DOHH2 (cell line): ENCODE data around the gene PEAR1.
A peak's percentile ranks its signal among the peaks of the same experiment; 100 is the strongest.

Experiments
- H3F3A ChIP-seq: fragments of 200-600 bp; sonication (generic), shearing (Covaris generic); 2 replicates; pipeline ENCODE4 v1.6.0; 2016; ENCODE audit warnings: antibody characterized with exemption, mild to moderate bottlenecking; ENCODE audit not compliant: control insufficient read depth, insufficient read depth
- H3K27ac ChIP-seq: fragments of 200-600 bp; sonication (generic); 2 replicates; pipeline ENCODE4 v1.5.1; 2014; ENCODE audit warnings: low read depth, mild to moderate bottlenecking, low read length, moderate library complexity
- H3K27me3 ChIP-seq: fragments of 200-600 bp; sonication (generic); 2 replicates; pipeline ENCODE4 v1.6.1; 2014; ENCODE audit warnings: mild to moderate bottlenecking, low read length, mixed read lengths; ENCODE audit not compliant: control insufficient read depth
- H3K36me3 ChIP-seq: fragments of 200-600 bp; sonication (generic); 2 replicates; pipeline ENCODE4 v1.6.1; 2014; ENCODE audit warnings: mild to moderate bottlenecking, low read length, moderate library complexity, mixed read lengths; ENCODE audit not compliant: control insufficient read depth
- H3K4me1 ChIP-seq: fragments of 200-600 bp; sonication (generic); 2 replicates; pipeline ENCODE4 v1.6.1; 2014; ENCODE audit warnings: mild to moderate bottlenecking, low read length, mixed read lengths; ENCODE audit not compliant: control insufficient read depth
- H3K4me2 ChIP-seq: fragments of 200-600 bp; sonication (generic); 2 replicates; pipeline ENCODE4 v1.6.0; 2014; ENCODE audit warnings: mild to moderate bottlenecking, low read length, moderate library complexity
- H3K4me3 ChIP-seq: fragments of 200-600 bp; sonication (generic); 2 replicates; pipeline ENCODE4 v1.5.1; 2014; ENCODE audit warnings: mild to moderate bottlenecking, low read length, mixed read lengths
- H3K79me2 ChIP-seq: fragments of 200-600 bp; sonication (generic); 2 replicates; pipeline ENCODE4 v1.6.1; 2014; ENCODE audit warnings: mild to moderate bottlenecking, low read length, mixed read lengths; ENCODE audit not compliant: control insufficient read depth
- H3K9me2 ChIP-seq: fragments of 200-600 bp; sonication (generic); replicated peaks from 2 replicates; pipeline ENCODE4 v1.6.1; 2014; ENCODE audit warnings: mild to moderate bottlenecking, low read length, mixed read lengths; ENCODE audit not compliant: control insufficient read depth
- H3K9me3 ChIP-seq: fragments of 200-600 bp; sonication (generic); 2 replicates; pipeline ENCODE4 v1.6.1; 2014; ENCODE audit warnings: antibody characterized with exemption, low read length, mixed read lengths; ENCODE audit not compliant: control insufficient read depth, insufficient read depth
- H4K20me1 ChIP-seq: fragments of 200-600 bp; sonication (generic); 2 replicates; pipeline ENCODE4 v1.6.0; 2014; ENCODE audit warnings: low read depth, mild to moderate bottlenecking, antibody characterized with exemption, low read length, moderate library complexity; ENCODE audit not compliant: control insufficient read depth, insufficient read depth
- CTCF ChIP-seq: fragments of 200-600 bp; sonication (generic); IDR thresholded peaks from one replicate; pipeline ENCODE4 v1.5.1; 2014; ENCODE audit warnings: antibody characterized with exemption, mild to moderate bottlenecking, low read depth, low read length; ENCODE audit not compliant: poor library complexity, severe bottlenecking
- EZH2phosphoT487 ChIP-seq: fragments of 200-600 bp; sonication (generic); IDR thresholded peaks from 2 replicates; pipeline ENCODE4 v1.6.1; 2017; ENCODE audit warnings: borderline replicate concordance, mild to moderate bottlenecking, antibody characterized with exemption, low read length, moderate library complexity, mixed read lengths

Gene PEAR1

GRCh38 chr1:156860113-156860627 lies 33.3 kb upstream of the PEAR1 start:
- Histone ChIP-seq H3F3A (no peaks in the 10 kb centered on the region), H3K4me3 (peak overlapping the region; percentile 54), H3K9me2 (no peaks in the 10 kb centered on the region), H3K27ac (no peak overlapping the region), H3K4me2 (peak overlapping the region; percentile 57), H3K36me3 (no peaks in the 10 kb centered on the region), H3K27me3 (peaks cover 78% of the 10 kb centered on the region), H4K20me1 (0 out of 2 replicates have a peak, but pooled peaks cover 3% of the 10 kb centered on the region), H3K79me2 (no peaks in the 10 kb centered on the region), H3K9me3 (no peaks in the 10 kb centered on the region), H3K4me1 (peaks cover 10% of the 10 kb centered on the region)
- TF ChIP-seq EZH2phosphoT487 (no peak), CTCF (peak; percentile 86)

DNA sequence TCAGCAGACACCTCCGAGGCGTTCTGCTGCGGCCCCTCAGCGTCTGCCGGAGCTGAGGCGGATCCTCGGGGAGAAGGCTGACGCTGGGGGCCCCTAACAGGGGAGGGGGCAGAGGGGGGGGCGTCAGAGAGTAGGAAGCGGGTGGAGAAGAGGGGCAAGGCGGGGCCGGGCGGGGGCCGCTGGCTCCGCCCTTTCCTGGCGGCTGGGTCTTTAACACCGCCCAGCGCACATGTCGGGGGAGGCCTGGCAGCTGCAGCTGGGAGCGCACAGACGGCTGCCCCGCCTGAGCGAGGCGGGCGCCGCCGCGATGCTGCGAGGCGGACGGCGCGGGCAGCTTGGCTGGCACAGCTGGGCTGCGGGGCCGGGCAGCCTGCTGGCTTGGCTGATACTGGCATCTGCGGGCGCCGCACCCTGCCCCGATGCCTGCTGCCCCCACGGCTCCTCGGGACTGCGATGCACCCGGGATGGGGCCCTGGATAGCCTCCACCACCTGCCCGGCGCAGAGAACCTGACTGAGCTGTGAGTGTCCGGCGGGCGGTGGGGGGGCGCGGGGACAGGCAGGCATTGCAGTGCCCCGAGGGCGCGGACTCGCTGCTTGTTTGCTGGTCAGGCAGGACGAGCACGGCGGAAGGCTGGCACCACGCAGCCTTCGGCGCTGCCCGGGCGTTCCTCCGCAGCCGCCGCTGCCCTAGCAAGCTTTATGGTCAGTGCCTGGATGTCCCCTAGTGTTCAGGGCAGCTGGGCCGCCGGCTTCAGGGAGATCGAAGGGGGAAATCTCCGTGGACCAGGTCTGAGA lies 32.7 kb upstream of the PEAR1 start, which contains the start of gene NTRK1:
NTRK1 (plus strand) TSS at position 238 of the 796 bp plus-strand sequence; CDS start at position 308, 70 bp downstream.
- Histone ChIP-seq H3K36me3 (no peaks in the 10 kb centered on the region), H3K4me1 (peaks cover 10% of the 10 kb centered on the region), H3K9me3 (no peaks in the 10 kb centered on the region), H3K27me3 (peaks cover 78% of the 10 kb centered on the region), H3F3A (no peaks in the 10 kb centered on the region), H4K20me1 (0 out of 2 replicates have a peak, but pooled peaks cover 3% of the 10 kb centered on the region), H3K27ac (no peak within 1 kb of the TSS), H3K9me2 (no peaks in the 10 kb centered on the region), H3K4me3 (peak within 1 kb of the TSS; percentile 54), H3K79me2 (no peaks in the 10 kb centered on the region), H3K4me2 (peak within 1 kb of the TSS; percentile 57)
- TF ChIP-seq EZH2phosphoT487, result no peak
- TF ChIP-seq CTCF, result no peak

GRCh38 chr1:156862584-156862983 lies 30.9 kb upstream of the PEAR1 start:
- Histone ChIP-seq H3K4me1 (peaks cover 10% of the 10 kb centered on the region), H3K79me2 (no peaks in the 10 kb centered on the region), H3K4me2 (no peak overlapping the region), H3K27me3 (peaks cover 63% of the 10 kb centered on the region), H3K4me3 (no peak overlapping the region), H3K9me3 (no peaks in the 10 kb centered on the region), H3K9me2 (no peaks in the 10 kb centered on the region), H3K36me3 (no peaks in the 10 kb centered on the region), H3F3A (no peaks in the 10 kb centered on the region), H4K20me1 (0 out of 2 replicates have a peak, but pooled peaks cover 3% of the 10 kb centered on the region), H3K27ac (no peak overlapping the region)
- no peak for TF ChIP-seq EZH2phosphoT487
- no peak for TF ChIP-seq CTCF
